ENCODE results near the gene ADCYAP1R1.

Gene ADCYAP1R1

GRCh38 chr7:31014826-31015225 is 37.3 kb upstream of the ADCYAP1R1 start:
- no peak for DNase-seq (ENCODE audit: low read depth)
- no peak overlapping the region for H3K4me3 ChIP-seq (ENCODE audit: control insufficient read depth, low read depth, low read length)
- TF ChIP-seq CTCF (IDR thresholded peaks at IDR 0.05; ENCODE audit: control insufficient read depth, insufficient read depth, low read depth, low read length, missing control alignments), result no peak

GRCh38 chr7:31017032-31017675 is 35.0 kb upstream of the ADCYAP1R1 start:
- no peak overlapping the region for H3K4me3 ChIP-seq (ENCODE audit: control insufficient read depth, low read depth, low read length)
- TF ChIP-seq CTCF (IDR thresholded peaks at IDR 0.05; ENCODE audit: control insufficient read depth, insufficient read depth, low read depth, low read length, missing control alignments), result no peak
- DNase-seq (ENCODE audit: low read depth), result no peak

GRCh38 chr7:31017721-31018120 is 34.4 kb upstream of the ADCYAP1R1 start:
- no peak for TF ChIP-seq CTCF (IDR thresholded peaks at IDR 0.05; ENCODE audit: control insufficient read depth, insufficient read depth, low read depth, low read length, missing control alignments)
- H3K4me3 ChIP-seq (ENCODE audit: control insufficient read depth, low read depth, low read length), result no peak overlapping the region
- DNase-seq (ENCODE audit: low read depth), result no peak

DNA sequence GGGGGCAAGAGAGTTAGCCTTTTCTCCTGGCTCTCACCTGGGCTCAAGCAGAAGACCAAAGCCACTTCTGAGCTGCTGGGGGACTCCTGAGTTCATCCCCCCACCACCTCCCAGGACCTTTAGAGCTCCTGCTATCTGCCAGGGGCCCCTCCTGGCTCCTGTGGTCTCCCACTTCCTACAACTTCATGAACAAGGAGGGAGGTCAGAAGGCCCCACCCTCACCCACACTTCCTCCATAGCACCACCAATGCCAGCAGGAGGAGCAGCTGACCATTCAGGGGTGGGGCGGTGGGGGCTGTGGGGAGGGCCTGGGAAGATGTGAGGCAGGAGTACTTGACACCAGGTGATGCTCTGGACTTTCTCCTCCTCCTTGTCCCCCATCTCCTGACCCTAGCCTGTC is 32.6 kb upstream of the ADCYAP1R1 start:
- no peak overlapping the region for H3K4me3 ChIP-seq (ENCODE audit: control insufficient read depth, low read depth, low read length)
- no peak for DNase-seq (ENCODE audit: low read depth)
- no peak for TF ChIP-seq CTCF (IDR thresholded peaks at IDR 0.05; ENCODE audit: control insufficient read depth, insufficient read depth, low read depth, low read length, missing control alignments)

DNA sequence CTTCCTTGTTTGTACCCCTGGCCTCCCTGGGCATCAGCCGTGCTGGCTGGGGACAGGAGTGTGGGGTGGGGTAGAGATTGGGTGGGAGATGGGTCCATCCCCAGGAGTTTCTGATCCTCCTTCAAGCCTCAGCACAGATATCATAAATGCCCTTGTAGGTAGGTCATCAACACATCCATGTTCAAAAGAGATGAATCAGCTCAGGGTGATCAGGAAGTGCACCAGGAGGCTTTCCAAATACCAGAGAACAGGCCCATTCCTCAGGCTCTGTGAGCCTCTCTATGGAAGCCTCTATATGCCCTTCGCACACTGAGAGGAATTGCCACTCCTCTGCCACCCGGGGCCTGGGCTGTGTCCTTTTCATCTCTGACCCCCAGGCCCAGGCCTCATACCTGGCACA is 31.9 kb upstream of the ADCYAP1R1 start:
- no peak for TF ChIP-seq CTCF (IDR thresholded peaks at IDR 0.05; ENCODE audit: control insufficient read depth, insufficient read depth, low read depth, low read length, missing control alignments)
- no peak for DNase-seq (ENCODE audit: low read depth)

DNA sequence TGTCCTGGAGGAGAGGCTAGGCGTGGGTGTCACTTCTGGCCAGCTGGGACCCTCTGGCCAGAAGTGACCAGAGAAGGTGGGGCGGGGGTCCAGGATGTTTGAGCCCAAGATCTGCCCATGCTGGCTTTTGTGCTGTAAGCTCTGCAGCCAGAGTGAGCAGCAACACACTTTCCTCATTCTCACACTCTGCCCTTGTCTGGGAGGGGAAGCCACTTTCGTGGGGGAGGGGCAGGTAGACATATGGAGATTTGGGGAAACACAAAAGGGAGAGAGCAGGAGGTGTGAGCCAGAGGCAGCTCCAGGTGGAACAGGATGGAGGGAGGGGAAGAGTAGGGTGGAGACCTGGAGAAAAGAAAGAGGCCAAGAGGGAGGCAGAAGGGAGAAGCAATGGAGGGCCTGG is 31.5 kb upstream of the ADCYAP1R1 start:
- no peak for DNase-seq (ENCODE audit: low read depth)
- no peak overlapping the region for H3K4me3 ChIP-seq (ENCODE audit: control insufficient read depth, low read depth, low read length)
- no peak for TF ChIP-seq CTCF (IDR thresholded peaks at IDR 0.05; ENCODE audit: control insufficient read depth, insufficient read depth, low read depth, low read length, missing control alignments)

More for the DNA sequence above, 31.9 kb upstream of the ADCYAP1R1 start:
- H3K4me3 ChIP-seq (ENCODE audit: control insufficient read depth, low read depth, low read length), result no peak overlapping the region

Measured in AG09309 (cell line).